GM21737 (cell line): ENCODE results near the gene CTBP2.
"Not testable (repeated sequence)": the region's sequence is repeated elsewhere in the genome, so short reads cannot be mapped to it uniquely, and the experiment has no call there.

Experiments
- ATAC-seq: cut with Tn5 transposase; IDR thresholded peaks from one replicate; pipeline ENCODE4 v1.9.1; 2021; ENCODE audit warnings: mild to moderate bottlenecking, moderate library complexity; ENCODE audit not compliant: unreplicated experiment

CTBP2 gene

GRCh38 chr10:124992462-124993344 lies 167.7 kb downstream of the CTBP2 start:
- no peak for ATAC-seq

GRCh38 chr10:124991835-124992234 lies 168.5 kb downstream of the CTBP2 start:
- no peak for ATAC-seq

- ATAC-seq: no peak
These were observed 169.4 kb downstream of the CTBP2 start for GRCh38 chr10:124990671-124991625.

- ATAC-seq: no peak
These were observed 170.8 kb downstream of the CTBP2 start for GRCh38 chr10:124989526-124989925.

- not testable (repeated sequence) for ATAC-seq
These were observed 171.6 kb downstream of the CTBP2 start for GRCh38 chr10:124988753-124989152.

- no peak for ATAC-seq
These were observed 172.6 kb downstream of the CTBP2 start for GRCh38 chr10:124987788-124988187.

- ATAC-seq: no peak
These were observed 175.2 kb downstream of the CTBP2 start for GRCh38 chr10:124985162-124985561.

- ATAC-seq: no peak
These were observed 176.0 kb downstream of the CTBP2 start for GRCh38 chr10:124984376-124984775.

- ATAC-seq: no peak
These were observed 177.0 kb downstream of the CTBP2 start for GRCh38 chr10:124983321-124983720.

GRCh38 chr10:124978376-124978725 lies 182.0 kb downstream of the CTBP2 start:
- no peak for ATAC-seq

- ATAC-seq: no peak
These were observed 182.6 kb downstream of the CTBP2 start for GRCh38 chr10:124977648-124978375.

- ATAC-seq: no peak
These were observed 183.2 kb downstream of the CTBP2 start for GRCh38 chr10:124977161-124977560.

- ATAC-seq: peak; percentile 44
These were observed 184.3 kb downstream of the CTBP2 start for GRCh38 chr10:124975977-124976514.

- ATAC-seq: no peak
These were observed 186.2 kb downstream of the CTBP2 start for GRCh38 chr10:124974131-124974530.

- ATAC-seq: no peak
These were observed 187.7 kb downstream of the CTBP2 start for GRCh38 chr10:124972637-124973036.

GRCh38 chr10:124971276-124971675 lies 189.1 kb downstream of the CTBP2 start:
- ATAC-seq: peak; percentile 44

- no peak for ATAC-seq
These were observed 193.1 kb downstream of the CTBP2 start for GRCh38 chr10:124967255-124967654.

GRCh38 chr10:124966008-124966407 lies 194.4 kb downstream of the CTBP2 start:
- ATAC-seq: no peak

- no peak for ATAC-seq
These were observed 196.3 kb downstream of the CTBP2 start for GRCh38 chr10:124963866-124964720.

- no peak for ATAC-seq
These were observed 197.9 kb downstream of the CTBP2 start for GRCh38 chr10:124962421-124962820.
